Ovary (tissue), 3 donors: Measurements from ENCODE around the gene GSTM4.

ENCODE experiments used
- CTCF ChIP-seq, 3 donors: fragments of 450-650 bp in 2 of 3; fragments of 200-600 bp in 1 of 3; IDR thresholded peaks; one replicate each; pipeline versions ENCODE4 v1.5.1 to v1.8.0; 2016 to 2022; ENCODE audit warnings: antibody characterized with exemption in 3 of 3, mild to moderate bottlenecking in 1 of 3
- POLR2A ChIP-seq: fragments of 450-650 bp; IDR thresholded peaks from one replicate; pipeline ENCODE4 v1.6.1; 2017; ENCODE audit warnings: antibody characterized with exemption, mild to moderate bottlenecking, moderate library complexity
- donor health status: DM: no; HTN: no; CAD: no.

GRCh38 chr1:109659997-109660690 lies 4.2 kb downstream of the GSTM4 start:
- TF ChIP-seq CTCF (IDR thresholded peaks at IDR 0.05): no peak
- TF ChIP-seq POLR2A: no peak
